HG03175 (cell line): Measurements from ENCODE around the gene RAB11FIP5.
"Not testable (repeated sequence)": the region's sequence is repeated elsewhere in the genome, so short reads cannot be mapped to it uniquely, and the experiment has no call there.

Experiments
- ATAC-seq: cut with Tn5 transposase; IDR thresholded peaks from one replicate; pipeline ENCODE4 v1.9.1; 2021; ENCODE audit warnings: mild to moderate bottlenecking, moderate library complexity; ENCODE audit not compliant: unreplicated experiment

RAB11FIP5 gene, protein sequence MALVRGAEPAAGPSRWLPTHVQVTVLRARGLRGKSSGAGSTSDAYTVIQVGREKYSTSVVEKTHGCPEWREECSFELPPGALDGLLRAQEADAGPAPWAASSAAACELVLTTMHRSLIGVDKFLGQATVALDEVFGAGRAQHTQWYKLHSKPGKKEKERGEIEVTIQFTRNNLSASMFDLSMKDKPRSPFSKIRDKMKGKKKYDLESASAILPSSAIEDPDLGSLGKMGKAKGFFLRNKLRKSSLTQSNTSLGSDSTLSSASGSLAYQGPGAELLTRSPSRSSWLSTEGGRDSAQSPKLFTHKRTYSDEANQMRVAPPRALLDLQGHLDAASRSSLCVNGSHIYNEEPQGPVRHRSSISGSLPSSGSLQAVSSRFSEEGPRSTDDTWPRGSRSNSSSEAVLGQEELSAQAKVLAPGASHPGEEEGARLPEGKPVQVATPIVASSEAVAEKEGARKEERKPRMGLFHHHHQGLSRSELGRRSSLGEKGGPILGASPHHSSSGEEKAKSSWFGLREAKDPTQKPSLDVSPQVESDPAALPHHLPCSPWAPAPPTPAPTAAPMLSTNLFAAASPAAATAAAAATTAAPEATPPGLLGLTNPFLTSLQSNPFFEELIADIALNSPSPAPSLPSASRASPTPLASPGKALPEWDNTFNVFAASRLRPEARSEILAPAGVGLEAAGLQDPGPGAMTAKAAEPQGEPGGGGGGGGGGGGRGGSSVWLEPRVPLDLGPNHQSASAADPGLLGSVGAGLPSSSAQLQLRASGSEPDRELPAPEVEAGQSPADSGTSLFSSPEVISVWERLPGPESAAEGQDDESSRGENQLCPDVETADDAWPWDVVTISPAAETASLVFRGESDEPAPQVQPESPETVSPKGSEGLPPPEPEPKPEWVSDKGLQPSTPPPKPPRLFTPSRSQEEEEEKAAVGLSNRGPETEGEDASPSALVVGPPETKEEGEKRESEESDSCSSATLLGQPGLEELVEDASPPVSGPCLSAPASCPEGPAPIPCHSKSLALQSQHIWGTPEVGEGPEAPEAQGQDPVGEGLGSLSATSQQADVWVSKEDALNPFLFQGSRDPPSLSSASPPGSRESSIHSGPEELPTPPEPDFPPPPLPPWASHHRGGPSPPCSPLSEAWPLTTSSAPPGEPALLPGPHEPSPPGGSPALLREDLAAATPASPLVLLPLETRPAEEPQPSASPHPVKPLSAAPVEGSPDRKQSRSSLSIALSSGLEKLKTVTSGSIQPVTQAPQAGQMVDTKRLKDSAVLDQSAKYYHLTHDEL (N-terminal part only)

DNA sequence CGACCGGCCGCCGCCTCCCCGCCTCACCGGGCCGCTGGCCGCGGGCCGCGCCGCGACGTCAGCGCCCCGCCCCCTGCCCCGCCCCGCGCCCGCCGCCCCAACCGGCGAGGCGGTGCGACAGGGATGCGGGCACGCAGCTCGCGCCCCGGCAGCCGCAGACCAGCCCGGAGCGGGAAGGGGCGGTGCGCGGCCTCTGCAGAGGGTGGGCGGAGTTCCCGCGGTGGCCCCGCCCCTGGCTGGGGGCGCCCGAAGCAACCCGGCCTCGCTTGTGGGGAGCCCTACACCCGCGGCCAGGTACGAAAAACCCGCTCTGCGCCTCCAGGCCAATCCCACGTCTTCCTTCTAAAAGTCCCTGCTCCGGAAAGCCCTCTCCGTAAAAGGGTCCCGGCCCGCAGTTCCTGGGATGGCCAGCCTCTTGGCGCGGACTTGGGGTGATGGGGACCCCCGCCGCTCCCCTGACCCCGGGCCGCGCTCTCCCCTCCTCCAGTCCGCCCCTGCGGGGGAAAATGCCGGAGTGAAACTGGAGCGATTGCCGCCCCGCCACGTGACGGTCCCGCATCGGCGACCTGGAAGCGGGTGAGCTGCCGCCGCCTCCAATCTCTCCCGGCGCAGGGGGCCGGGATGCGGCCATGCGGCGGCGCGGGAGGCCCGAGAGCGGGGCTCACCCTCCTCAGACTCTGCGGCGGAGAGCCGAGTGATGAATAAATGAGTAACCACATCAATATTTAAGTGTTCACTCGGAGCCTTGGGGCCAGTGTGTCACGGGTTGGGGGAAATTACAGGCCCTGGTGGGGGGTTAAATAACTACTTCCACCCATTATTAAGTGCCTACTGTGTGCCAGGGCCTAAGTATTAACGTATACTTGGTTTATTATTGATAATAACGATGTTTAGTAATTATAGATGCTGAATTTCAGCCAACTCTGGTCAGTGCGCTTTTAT, at the start of gene RAB11FIP5:
Gene RAB11FIP5 (minus strand): TSS at position 36 of the 942 bp plus-strand sequence. CDS start 171 bp downstream, outside the sequence.
- ATAC-seq: peak; percentile 65

DNA sequence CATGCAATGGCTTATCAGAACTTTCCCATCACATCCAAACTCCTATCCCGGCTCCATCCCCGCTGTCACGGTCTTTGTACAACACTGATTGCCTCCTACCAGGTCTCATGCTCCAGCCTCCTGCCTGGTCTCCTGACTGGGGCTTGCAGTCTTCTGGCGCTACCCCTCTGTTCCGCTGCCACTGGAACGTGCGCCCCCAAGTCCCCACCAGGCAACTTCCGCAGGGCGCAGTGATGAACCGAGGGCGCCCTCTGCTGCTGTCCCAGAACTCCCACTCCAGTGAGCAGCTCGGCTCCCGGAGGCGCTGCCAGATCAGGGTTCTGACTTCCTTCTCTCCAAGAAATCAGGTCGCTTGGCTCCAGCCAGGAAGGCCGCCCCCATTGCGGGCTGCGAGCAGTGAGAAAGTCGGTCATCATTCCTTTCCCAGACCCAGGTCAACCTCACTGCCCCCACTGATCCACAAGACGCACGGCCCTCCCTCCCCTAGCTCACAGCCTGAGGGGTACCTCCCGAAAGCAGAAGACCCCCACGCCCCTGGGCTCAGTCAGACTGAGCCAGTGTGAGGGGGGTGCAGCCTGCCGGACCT, 43.9 kb upstream of the RAB11FIP5 start:
- no peak for ATAC-seq

DNA sequence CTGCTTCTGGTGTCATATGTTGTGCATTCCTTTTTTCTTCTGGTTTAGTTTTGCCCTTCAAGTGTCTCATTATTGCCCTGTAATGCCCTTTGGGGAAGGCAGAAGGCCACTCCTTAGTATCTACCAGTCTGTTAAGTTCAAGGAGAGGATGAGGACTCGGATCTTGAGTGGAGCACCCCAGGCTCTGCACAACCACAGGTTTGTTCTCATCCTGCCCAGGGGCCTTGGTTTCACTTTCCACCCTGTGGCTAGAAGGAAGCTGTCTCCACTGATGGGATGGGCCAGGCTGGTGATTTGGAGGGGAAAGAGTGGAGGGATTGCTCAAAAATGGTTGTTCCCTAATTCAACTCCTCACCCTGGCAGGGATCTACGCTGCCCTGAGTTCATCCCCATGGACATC, 30.2 kb upstream of the RAB11FIP5 start:
- no peak for ATAC-seq

DNA sequence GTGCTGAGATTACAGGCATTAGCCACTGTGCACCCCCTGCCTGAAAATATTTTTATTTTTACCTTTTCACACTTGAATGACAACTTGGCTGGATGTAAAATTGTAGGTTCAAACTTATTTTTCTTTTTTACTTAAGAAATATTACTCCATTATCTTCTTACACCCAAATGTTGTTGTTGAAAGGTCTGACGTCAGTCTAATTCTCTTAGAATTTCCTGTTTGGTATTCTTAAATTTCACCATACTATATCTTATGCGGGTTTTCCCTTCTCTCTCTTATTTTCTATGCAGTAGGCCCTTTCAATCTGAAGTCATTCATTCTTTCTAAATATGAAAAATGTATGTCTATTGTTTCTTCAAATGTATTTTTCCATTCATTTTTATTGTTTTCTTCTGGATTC, 29.1 kb upstream of the RAB11FIP5 start:
- ATAC-seq: no peak

DNA sequence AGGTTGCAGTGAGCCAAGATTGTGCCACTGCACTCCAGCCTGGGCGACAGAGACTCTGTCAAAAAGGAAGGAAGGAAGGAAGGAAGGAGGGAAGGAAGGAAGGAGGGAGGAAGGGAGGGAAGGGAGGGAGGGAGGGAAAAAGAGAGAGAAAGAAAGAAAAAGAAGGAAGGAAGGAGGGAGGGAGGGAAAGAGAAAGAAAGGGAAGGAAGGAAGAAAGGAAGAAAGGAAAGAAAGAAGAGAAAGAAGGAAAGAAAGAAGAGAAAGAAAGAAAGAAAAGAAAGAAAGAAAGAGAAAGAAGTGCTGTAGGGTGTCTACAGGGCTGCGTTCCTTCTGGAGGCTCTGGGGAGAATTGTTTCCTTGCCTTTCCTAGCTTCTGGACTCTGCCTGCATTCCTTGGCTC, 22.5 kb upstream of the RAB11FIP5 start:
- no peak for ATAC-seq

DNA sequence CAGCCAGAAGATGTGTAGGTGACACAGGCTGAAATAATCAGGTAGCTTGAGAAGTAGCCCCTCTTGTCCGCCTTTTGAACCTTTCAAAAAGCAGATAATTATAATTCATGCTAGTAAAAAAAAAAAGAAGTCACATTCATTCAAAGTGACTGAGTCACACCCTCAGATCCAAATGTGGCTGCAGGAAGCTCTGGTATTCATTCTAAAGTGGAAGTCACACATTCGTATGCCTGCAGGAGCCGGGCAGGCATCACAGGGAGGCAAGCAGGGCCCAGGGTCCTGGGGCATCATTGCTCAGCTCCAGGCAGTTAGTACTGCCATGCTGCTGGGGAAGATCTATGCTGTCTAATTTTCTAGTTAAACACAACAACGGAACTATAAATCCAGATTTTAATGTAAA, 21.7 kb upstream of the RAB11FIP5 start:
- ATAC-seq: no peak

DNA sequence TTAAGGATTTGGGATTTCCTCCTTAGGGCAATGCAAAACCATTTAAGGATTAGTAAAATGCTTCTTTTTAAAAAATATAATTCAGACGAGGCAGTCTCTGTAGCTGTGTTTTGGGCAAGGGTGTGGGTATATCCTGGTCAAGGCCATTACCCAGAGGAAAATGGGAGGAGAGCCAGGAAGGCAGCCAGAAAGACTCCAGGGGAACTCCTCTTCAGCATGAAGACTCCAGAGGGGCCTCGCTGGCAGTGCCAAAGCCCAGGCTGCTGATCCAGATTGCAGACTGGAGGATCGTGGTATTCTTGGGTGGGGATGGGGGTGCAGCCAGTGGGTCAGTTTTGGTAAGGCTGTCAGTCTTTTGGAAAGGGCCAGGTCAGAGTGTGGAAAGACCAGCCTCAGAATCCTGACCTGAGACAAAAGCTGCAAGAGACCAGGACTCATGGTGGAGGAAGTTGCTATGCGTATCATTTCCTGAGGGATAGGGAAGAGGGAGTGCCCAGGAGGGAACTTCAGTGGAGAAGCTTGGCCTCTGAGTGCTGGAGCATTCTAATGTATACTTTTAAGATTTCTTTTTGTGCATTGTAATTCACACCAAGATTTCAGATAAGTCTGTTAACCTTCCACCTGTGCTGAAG, 20.9 kb upstream of the RAB11FIP5 start:
- ATAC-seq: no peak

DNA sequence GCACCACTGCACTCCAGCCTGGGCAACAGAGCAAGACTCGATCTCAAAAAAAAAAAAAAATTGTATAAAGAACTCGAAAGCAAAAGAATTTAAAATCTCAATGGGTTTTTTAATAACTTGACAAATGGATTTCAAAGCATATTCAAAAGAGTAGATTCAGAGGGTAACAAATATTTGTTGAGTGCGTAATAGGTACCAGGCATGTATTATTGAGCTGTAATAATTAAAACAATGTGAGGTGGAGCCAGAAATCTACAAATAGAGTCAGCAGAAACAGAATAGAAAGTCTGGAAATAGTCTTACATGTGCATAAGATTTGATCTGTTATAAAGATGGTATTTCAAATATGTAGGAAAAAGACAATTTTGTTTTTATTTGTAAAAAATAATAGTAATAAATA, 19.1 kb upstream of the RAB11FIP5 start:
- ATAC-seq: no peak

DNA sequence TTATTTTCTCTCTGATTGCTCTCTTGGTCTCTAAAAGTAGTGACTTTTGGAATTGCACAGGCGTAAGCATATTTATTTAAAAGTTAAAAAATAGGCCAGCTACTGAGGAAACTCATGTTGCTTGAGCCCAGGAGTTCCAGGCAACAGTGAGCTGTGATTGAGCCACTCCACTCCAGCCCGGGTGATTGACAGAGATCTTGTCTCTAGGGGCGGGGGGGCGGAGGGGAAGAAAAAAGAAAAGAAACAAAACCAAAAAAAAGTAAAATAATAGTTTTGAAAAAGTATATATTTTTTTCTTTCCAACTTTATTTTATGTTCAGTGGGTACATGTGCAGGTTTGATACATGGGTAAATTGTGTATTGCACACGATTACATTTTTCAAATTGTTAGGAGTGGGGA, 18.0 kb upstream of the RAB11FIP5 start:
- no peak for ATAC-seq

DNA sequence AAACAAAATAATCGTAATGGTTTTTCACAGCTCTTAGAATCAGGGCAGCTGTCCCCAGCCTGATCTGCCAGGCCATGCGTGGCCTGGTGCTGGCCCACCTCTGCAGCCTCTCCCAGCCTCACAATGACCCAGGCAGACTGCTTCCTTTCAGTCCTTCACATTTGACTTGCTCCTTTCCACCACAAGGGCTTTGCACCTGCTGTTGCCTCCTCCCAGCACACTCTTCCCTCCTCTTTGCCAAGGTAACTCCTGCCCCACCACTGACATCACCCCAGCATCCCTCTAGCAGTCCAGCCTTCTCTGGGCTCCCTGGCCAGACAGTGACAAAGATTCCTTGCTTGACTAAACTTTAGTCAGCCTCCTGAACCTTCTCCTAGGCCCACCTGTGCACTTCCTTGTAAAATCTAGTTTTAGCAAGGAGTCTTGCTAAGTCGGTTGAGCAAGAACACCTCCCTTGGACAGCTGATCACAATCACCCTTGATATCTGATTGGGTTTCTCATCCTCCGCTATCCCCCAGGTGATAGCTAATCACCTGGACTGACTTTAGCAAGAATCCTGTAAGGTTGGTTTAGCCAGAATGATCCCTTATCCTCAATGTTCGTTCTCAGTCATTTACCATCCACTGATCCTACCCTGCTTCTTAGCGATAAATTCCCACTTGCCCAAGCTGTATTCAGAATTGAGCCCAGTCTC, 16.2 kb upstream of the RAB11FIP5 start:
- no peak for ATAC-seq

DNA sequence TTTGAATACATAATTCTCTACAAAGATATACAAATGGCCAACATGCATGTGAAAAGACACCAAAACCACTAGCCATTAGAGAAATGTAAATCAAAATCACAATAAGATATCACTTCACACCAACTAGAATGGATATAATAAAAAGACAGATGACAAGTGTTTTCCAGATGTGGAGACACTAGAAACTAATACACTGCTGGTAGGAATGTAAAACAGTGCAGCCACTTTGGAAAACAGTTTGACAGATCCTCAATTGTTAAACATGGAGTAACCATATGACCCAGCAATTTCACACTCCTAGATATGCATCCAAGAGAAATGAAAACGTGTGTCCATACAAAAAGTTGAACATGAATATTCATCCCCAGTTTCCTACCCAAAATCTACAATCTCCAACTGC, 9.8 kb upstream of the RAB11FIP5 start:
- ATAC-seq: no peak

DNA sequence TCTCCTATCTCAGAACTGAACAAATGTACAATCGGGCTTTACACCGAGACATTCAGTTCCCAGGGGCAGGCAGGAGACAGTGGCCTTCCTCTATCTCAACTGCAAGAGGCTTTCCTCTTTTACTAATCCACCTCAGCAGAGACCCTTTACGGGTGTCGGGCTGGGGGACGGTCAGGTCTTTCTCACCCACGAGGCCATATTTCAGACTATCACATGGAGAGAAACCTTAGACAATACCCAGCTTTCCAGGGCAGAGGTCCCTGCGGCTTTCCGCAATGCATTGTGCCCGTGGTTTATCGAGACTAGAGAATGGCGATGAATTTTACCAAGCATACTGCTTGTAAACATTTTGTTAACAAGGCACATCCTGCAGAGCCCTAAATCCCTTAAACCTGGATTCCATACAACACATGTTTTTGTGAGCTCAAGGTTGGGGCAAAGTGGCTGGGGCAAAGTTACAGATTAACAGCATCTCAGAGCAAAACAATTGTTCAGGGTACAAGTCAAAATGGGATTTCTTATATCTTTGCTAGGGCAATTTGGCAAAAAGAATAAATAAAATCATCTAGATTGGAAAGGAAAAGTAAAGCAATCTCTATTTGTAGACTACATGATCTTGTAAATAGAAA, 7.0 kb upstream of the RAB11FIP5 start:
- ATAC-seq: not testable (repeated sequence)

DNA sequence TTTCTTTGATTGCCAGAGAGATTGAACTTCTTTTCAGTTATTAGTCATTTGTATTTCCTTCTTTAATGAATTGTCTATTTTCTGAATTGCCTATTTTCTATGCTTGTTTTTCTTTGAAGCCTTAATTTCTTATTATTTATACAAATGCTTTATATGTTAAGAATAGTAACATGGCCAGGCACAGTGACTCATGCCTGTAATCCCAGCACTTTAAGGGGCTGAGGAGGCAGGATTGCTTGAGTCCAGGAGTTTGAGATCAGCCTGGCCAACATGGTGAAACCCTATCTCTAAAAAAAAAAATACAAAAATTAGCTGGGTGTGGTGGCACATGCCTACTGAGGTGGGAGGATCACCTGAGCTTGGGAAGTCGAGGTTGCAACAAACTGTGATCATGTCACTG, 4.7 kb upstream of the RAB11FIP5 start:
- no peak for ATAC-seq

DNA sequence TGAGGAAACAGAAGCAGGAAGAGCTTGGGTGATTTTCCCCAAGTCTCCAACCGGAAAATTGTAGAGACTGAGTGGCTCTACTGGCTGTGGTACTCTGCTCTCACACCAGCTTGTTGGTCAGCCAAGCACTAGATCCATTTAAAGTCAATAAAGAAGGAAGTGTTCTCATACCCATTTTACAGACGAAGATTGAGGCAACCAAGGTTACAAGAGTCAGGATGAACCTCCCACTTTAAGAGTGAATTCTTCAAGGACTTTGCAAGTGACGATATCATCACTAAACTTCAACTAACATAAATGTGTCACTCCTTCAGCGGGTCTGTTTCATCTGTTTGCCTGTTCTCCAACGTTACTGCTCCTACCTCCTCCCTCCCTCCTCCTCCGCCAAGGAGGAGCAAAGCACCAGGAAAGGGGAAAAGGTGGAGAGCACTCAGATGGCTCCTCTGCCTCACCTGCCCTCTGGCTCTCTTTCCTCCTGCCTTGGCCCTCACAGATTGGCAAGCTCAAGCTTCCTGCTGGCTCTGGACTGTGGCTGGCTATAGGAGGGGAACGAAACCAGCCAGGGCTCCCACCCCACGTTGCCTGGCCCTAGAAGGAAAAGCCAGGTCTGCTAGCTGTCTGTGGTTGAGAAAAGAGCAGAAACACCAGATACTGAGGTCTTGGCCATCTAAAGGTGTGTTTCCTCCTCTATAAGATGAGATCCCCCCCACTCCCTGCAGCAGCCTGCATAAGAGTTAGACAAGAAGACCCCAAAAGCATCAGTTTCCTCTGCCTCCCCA, 3.6 kb upstream of the RAB11FIP5 start:
- ATAC-seq: no peak

DNA sequence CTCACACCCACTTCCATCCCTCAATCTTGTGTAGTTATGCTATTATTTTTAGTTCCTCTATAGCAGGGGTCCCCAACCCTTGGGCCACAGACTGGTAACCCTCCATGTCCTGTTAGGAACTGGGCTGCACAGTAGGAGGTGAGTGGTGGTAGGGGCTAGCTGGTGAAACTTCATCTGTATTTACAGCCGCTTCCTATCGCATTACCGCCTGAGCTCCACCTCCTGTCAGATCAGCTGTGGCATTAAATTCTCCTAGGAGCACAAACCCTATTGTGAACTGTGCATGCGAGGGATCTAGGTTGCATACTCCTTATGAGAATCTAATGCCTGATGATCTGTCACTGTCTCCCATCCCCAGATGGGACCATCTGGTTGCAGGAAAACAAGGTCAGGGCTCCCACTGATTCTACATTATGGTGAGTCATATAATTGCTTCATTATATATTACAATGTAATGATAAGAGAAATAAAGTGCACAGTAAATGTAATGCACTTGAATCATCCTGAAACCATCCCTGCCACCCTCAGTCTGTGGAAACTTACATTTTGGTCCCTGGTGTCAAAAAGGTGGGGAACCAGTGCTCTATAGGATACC, 1.6 kb upstream of the RAB11FIP5 start:
- ATAC-seq: no peak

DNA sequence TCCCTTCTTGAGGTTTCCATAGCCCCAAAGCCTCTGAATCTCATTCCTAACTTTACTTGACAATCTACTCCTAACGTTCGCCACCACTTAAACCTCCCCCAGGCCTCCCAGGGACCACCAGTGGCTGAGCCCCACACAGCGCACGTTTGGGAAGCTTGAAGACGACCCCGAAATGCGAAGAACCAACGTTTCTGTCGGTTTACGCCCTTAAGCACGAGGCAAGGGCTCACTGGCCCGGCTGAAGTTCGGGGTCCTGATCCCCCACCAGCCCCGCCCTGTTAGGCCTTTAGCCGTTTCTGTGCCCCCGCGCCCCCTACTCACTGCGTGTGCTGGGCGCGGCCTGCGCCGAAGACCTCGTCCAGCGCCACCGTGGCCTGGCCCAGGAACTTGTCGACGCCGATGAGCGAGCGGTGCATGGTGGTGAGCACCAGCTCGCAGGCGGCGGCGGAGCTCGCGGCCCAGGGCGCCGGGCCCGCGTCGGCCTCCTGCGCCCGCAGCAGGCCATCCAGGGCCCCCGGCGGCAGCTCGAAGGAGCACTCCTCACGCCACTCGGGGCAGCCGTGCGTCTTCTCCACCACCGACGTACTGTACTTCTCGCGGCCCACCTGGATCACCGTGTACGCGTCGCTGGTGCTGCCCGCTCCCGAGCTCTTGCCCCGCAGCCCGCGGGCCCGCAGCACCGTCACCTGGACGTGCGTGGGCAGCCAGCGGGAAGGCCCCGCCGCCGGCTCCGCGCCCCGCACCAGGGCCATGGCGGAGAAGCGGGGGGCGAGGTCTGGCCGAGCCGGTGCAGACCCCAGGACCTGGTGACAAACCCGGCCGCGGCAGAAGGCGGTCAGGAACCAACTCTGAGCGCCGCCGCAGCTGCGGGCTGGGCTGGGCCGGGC, 479 bp downstream of the RAB11FIP5 start:
- ATAC-seq: peak; percentile 21
